Measurements from ENCODE around the gene PLEKHH3.

Gene PLEKHH3

DNA sequence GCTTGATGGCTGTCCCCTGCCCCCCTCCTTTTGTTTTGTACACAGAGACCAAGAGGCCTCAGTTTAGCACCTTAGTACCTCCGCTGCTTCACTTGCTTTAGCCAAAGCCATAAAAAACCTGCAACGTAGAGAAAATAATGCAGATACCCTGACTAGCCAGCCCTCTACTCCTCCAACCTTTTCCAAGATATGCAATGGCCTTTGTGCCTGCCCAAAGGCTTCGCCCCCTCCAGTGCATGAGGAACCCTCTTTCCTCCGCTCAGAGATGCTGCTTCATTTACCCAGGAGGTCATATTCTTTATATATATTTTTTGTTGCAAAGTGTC is 22.6 kb upstream of the PLEKHH3 start:
- H3K27me3 ChIP-seq (ENCODE audit: control insufficient read depth, insufficient read depth, low read length) = no peaks in the 10 kb centered on the region
- H3K9ac ChIP-seq (ENCODE audit: low read depth, low read length) = no peak overlapping the region
- H3K4me3 ChIP-seq (ENCODE audit: low read length) = no peak overlapping the region
- H3K9me3 ChIP-seq (replicated peaks; ENCODE audit: low read length) = no peaks in the 10 kb centered on the region
- no peak overlapping the region for H3K4me2 ChIP-seq (ENCODE audit: low read length)
- H3K4me1 ChIP-seq (ENCODE audit: control insufficient read depth, insufficient read depth, low read length) = peaks cover 8% of the 10 kb centered on the region
- peaks cover 34% of the 10 kb centered on the region for H3K36me3 ChIP-seq (ENCODE audit: insufficient read depth, low read length)

DNA sequence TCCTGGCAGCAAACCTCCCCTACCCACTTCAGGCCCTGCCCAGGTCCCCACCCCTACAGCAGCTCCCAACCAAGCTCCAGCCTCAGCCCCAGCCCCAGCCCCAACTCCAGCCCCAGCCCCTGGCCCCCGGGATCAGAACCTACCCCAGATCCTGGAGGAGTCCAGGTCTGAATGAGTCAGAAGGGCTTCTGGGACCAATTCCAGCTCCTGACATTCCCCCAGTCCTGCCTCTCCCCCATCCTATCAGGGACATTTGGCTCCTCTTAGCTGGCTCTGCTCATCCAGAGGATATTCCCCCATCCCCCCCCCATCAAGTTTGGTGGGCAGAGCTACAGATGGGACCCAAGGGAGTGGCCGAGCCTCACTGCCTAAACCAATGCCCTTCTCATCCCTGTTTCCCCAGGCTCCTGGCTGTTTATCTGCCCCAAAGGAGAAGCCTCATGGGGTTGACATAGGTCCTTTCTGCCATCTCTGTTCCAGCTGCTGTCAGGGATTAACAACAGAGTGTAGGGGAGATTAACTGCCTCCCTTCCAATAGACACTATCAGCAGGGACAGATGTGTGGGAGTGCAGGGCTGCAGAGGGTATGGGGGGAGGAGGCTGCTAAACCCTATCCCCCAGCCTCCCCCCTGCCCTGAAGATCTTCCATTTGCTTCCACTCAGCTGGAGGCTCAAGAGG is 22.1 kb upstream of the PLEKHH3 start:
- Histone ChIP-seq H3K4me1 (ENCODE audit: control insufficient read depth, insufficient read depth, low read length) (peaks cover 8% of the 10 kb centered on the region), H3K4me2 (ENCODE audit: low read length) (no peak overlapping the region), H3K9me3 (replicated peaks; ENCODE audit: low read length) (no peaks in the 10 kb centered on the region), H3K9ac (ENCODE audit: low read depth, low read length) (no peak overlapping the region), H3K27me3 (ENCODE audit: control insufficient read depth, insufficient read depth, low read length) (no peaks in the 10 kb centered on the region), H3K4me3 (ENCODE audit: low read length) (no peak overlapping the region), H3K36me3 (ENCODE audit: insufficient read depth, low read length) (peaks cover 33% of the 10 kb centered on the region)

DNA sequence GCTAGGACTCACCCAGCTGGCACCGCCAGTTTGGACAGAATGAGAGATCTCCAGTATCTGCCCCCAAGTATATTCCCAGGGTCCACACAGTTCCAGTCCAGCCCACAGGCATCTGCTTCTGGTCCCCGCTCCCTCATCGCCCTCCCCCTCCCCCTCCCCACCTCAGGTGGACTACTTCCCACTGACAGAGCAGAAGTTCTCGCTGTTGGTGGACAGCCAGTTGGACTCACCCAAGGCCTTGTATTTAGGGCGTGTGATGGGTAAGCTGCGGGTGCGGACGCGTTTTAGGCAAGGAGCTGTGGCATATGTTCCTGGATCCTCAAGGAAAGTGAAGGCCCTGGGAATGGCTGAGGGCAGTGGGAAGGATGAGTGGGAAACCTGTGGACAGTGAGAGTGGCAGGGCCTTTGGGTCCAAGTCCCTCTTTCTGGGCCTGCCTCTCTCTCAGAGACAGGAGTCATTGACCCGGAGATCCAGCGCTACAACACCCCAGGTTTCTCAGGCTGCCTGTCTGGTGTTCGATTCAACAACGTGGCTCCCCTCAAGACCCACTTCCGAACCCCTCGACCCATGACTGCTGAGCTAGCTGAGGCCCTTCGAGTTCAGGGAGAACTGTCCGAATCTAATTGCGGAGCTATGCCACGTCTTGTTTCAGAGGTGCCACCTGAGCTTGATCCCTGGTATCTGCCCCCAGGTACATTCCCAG is 20.5 kb upstream of the PLEKHH3 start:
- H3K4me2 ChIP-seq (ENCODE audit: low read length) = no peak overlapping the region
- H3K36me3 ChIP-seq (ENCODE audit: insufficient read depth, low read length) = peaks cover 22% of the 10 kb centered on the region
- no peak overlapping the region for H3K9ac ChIP-seq (ENCODE audit: low read depth, low read length)
- no peak overlapping the region for H3K4me3 ChIP-seq (ENCODE audit: low read length)
- H3K9me3 ChIP-seq (replicated peaks; ENCODE audit: low read length) = no peaks in the 10 kb centered on the region
- H3K27me3 ChIP-seq (ENCODE audit: control insufficient read depth, insufficient read depth, low read length) = no peaks in the 10 kb centered on the region
- H3K4me1 ChIP-seq (ENCODE audit: control insufficient read depth, insufficient read depth, low read length) = peaks cover 8% of the 10 kb centered on the region

DNA sequence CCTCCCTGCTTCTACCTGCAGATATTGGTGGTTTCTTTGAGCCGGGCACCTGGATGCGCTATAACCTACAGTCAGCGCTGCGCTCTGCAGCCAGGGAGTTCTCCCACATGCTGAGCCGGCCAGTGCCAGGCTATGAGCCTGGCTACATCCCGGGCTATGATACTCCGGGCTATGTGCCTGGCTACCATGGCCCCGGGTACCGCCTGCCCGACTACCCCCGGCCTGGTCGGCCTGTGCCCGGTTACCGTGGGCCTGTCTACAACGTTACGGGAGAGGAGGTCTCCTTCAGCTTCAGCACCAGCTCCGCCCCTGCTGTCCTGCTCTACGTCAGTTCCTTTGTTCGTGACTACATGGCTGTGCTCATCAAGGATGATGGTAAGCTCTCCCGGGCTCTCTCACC is 18.7 kb upstream of the PLEKHH3 start:
- Histone ChIP-seq H3K9me3 (replicated peaks; ENCODE audit: low read length) (no peaks in the 10 kb centered on the region), H3K4me3 (ENCODE audit: low read length) (no peak overlapping the region), H3K27me3 (ENCODE audit: control insufficient read depth, insufficient read depth, low read length) (no peaks in the 10 kb centered on the region), H3K9ac (ENCODE audit: low read depth, low read length) (no peak overlapping the region), H3K36me3 (ENCODE audit: insufficient read depth, low read length) (peaks cover 14% of the 10 kb centered on the region), H3K4me1 (ENCODE audit: control insufficient read depth, insufficient read depth, low read length) (peaks cover 8% of the 10 kb centered on the region), H3K4me2 (ENCODE audit: low read length) (no peak overlapping the region)

DNA sequence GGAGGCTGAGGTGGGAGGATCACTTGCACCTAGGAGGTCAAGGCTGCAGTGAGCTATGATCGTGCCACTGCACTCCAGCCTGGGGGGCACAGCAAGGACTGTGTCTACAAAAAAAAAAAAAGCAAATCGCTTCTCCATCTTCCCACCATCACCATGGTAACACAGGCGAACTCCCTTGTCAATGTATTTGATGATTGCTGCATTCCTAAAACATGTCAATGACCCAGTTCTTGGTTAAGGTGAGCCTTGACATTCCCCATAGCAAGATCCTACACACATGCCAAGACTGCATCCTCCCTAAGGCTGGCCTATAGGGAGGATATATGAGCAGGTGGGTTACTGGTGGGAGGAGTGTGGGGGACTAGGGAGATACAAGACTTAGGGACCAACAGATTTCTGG is 17.7 kb upstream of the PLEKHH3 start:
- Histone ChIP-seq H3K9ac (ENCODE audit: low read depth, low read length) (no peak overlapping the region), H3K9me3 (replicated peaks; ENCODE audit: low read length) (no peaks in the 10 kb centered on the region), H3K4me2 (ENCODE audit: low read length) (no peak overlapping the region), H3K4me1 (ENCODE audit: control insufficient read depth, insufficient read depth, low read length) (peaks cover 8% of the 10 kb centered on the region), H3K36me3 (ENCODE audit: insufficient read depth, low read length) (peaks cover 11% of the 10 kb centered on the region), H3K27me3 (ENCODE audit: control insufficient read depth, insufficient read depth, low read length) (no peaks in the 10 kb centered on the region), H3K4me3 (ENCODE audit: low read length) (no peak overlapping the region)

- Histone ChIP-seq H3K9ac (ENCODE audit: low read depth, low read length) (no peak overlapping the region), H3K4me1 (ENCODE audit: control insufficient read depth, insufficient read depth, low read length) (no peaks in the 10 kb centered on the region), H3K27me3 (ENCODE audit: control insufficient read depth, insufficient read depth, low read length) (no peaks in the 10 kb centered on the region), H3K4me2 (ENCODE audit: low read length) (no peak overlapping the region), H3K4me3 (ENCODE audit: low read length) (no peak overlapping the region), H3K9me3 (replicated peaks; ENCODE audit: low read length) (no peaks in the 10 kb centered on the region), H3K36me3 (ENCODE audit: insufficient read depth, low read length) (peaks cover 11% of the 10 kb centered on the region)
Measured at GRCh38 chr17:42692489-42692888, 15.7 kb upstream of the PLEKHH3 start.

DNA sequence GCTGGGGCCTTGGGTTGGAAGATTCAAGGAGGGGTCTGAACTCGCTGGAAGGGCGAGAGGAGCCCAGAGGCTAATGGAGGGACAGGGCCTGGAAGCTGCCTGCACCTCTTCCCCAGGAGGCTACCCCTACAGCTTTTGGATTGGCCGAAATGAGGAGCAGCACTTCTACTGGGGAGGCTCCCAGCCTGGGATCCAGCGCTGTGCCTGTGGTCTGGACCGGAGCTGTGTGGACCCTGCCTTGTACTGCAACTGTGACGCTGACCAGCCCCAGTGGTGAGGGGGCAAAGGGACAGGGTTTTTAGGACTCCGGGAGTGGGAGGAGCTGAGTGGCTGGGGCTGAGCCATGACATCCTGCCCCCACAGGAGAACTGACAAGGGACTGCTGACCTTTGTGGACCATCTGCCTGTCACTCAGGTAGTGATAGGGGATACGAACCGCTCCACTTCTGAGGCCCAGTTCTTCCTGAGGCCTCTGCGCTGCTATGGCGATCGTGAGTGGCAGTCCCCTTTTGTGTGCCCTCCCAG is 14.3 kb upstream of the PLEKHH3 start:
- no peaks in the 10 kb centered on the region for H3K27me3 ChIP-seq (ENCODE audit: control insufficient read depth, insufficient read depth, low read length)
- H3K4me3 ChIP-seq (ENCODE audit: low read length) = no peak overlapping the region
- no peak overlapping the region for H3K9ac ChIP-seq (ENCODE audit: low read depth, low read length)
- H3K36me3 ChIP-seq (ENCODE audit: insufficient read depth, low read length) = peaks cover 11% of the 10 kb centered on the region
- no peaks in the 10 kb centered on the region for H3K9me3 ChIP-seq (replicated peaks; ENCODE audit: low read length)
- H3K4me2 ChIP-seq (ENCODE audit: low read length) = no peak overlapping the region
- H3K4me1 ChIP-seq (ENCODE audit: control insufficient read depth, insufficient read depth, low read length) = no peaks in the 10 kb centered on the region

GRCh38 chr17:42690596-42690995 is 13.8 kb upstream of the PLEKHH3 start:
- Histone ChIP-seq H3K27me3 (ENCODE audit: control insufficient read depth, insufficient read depth, low read length) (no peaks in the 10 kb centered on the region), H3K36me3 (ENCODE audit: insufficient read depth, low read length) (peaks cover 6% of the 10 kb centered on the region), H3K4me1 (ENCODE audit: control insufficient read depth, insufficient read depth, low read length) (no peaks in the 10 kb centered on the region), H3K4me2 (ENCODE audit: low read length) (no peak overlapping the region), H3K9ac (ENCODE audit: low read depth, low read length) (no peak overlapping the region), H3K4me3 (ENCODE audit: low read length) (no peak overlapping the region), H3K9me3 (replicated peaks; ENCODE audit: low read length) (no peaks in the 10 kb centered on the region)

DNA sequence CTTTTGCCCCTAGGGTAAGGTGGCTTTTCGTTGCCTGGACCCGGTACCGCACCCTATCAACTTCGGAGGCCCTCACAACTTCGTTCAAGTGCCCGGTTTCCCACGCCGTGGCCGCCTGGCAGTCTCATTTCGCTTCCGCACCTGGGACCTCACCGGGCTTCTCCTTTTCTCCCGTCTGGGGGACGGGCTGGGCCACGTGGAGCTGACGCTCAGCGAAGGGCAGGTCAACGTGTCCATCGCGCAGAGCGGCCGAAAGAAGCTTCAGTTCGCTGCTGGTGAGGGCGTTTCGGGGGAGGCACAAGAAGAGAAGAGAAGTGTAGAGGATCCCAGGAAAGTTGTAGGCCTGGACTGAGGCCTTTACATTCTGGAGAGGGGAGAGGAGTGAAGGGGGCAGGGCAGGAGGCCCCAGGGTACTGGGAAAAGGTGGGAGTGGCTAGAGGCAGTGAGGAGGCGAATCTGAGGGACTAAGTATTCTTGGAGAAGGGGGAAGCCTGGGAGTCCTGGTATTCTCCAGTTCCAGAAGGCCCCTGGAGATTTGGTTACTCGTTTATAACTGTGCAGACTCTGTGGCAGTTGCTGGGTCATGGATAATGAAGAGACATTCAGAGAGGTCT is 11.0 kb upstream of the PLEKHH3 start:
- no peak overlapping the region for H3K4me3 ChIP-seq (ENCODE audit: low read length)
- peaks cover 10% of the 10 kb centered on the region for H3K36me3 ChIP-seq (ENCODE audit: insufficient read depth, low read length)

GRCh38 chr17:42686520-42687128 is 9.8 kb upstream of the PLEKHH3 start:
- H3K36me3 ChIP-seq (ENCODE audit: insufficient read depth, low read length) = peaks cover 5% of the 10 kb centered on the region
- H3K4me1 ChIP-seq (ENCODE audit: control insufficient read depth, insufficient read depth, low read length) = peaks cover 14% of the 10 kb centered on the region
- no peaks in the 10 kb centered on the region for H3K9me3 ChIP-seq (replicated peaks; ENCODE audit: low read length)
- H3K27me3 ChIP-seq (ENCODE audit: control insufficient read depth, insufficient read depth, low read length) = no peaks in the 10 kb centered on the region
- no peak overlapping the region for H3K9ac ChIP-seq (ENCODE audit: low read depth, low read length)
- no peak overlapping the region for H3K4me3 ChIP-seq (ENCODE audit: low read length)
- H3K4me2 ChIP-seq (ENCODE audit: low read length) = no peak overlapping the region

More for the DNA sequence above, 11.0 kb upstream of the PLEKHH3 start:
- H3K27me3 ChIP-seq (ENCODE audit: control insufficient read depth, insufficient read depth, low read length) = no peaks in the 10 kb centered on the region
- no peak overlapping the region for H3K4me2 ChIP-seq (ENCODE audit: low read length)
- no peaks in the 10 kb centered on the region for H3K9me3 ChIP-seq (replicated peaks; ENCODE audit: low read length)
- no peak overlapping the region for H3K9ac ChIP-seq (ENCODE audit: low read depth, low read length)
- H3K4me1 ChIP-seq (ENCODE audit: control insufficient read depth, insufficient read depth, low read length) = peaks cover 13% of the 10 kb centered on the region

DNA sequence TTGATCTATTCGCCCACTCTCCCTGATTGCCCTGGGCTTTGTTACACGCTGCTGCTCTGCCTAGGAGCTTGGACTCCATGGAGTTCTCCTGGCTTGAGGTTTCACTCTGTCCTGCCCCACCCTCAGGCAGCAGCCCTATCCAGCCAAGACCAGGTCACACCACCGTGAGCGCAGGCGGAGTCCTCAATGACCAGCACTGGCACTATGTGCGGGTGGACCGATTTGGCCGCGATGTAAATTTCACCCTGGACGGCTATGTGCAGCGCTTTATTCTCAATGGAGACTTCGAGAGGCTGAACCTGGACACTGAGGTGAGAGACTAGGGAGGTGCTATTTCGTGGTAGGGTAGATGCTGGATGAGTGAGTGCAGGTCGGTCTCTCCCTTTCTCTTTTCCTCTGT is 9.0 kb upstream of the PLEKHH3 start:
- no peaks in the 10 kb centered on the region for H3K9me3 ChIP-seq (replicated peaks; ENCODE audit: low read length)
- peaks cover 4% of the 10 kb centered on the region for H3K36me3 ChIP-seq (ENCODE audit: insufficient read depth, low read length)
- H3K4me3 ChIP-seq (ENCODE audit: low read length) = no peak overlapping the region
- H3K4me1 ChIP-seq (ENCODE audit: control insufficient read depth, insufficient read depth, low read length) = peaks cover 14% of the 10 kb centered on the region
- no peaks in the 10 kb centered on the region for H3K27me3 ChIP-seq (ENCODE audit: control insufficient read depth, insufficient read depth, low read length)
- H3K4me2 ChIP-seq (ENCODE audit: low read length) = no peak overlapping the region
- H3K9ac ChIP-seq (ENCODE audit: low read depth, low read length) = no peak overlapping the region
